Gastroesophageal sphincter (tissue), 4 donors: ENCODE data around the gene AUTS2. TPM values are rescaled to one million over a fixed set of nuclear protein-coding genes. Genes with fewer than 3 reads are reported as not detected.

Experiments
- ATAC-seq: fragments of 150-250 bp; one replicate; pipeline ENCODE4 v1.9.1; 2016; ENCODE audit warnings: mild to moderate bottlenecking, moderate library complexity
- H3K27ac ChIP-seq, 4 donors: fragments of 200-600 bp; sonication (generic) in 3 of 4; 1 replicate in 3 of 4; 2 replicates in 1 of 4; pipeline ENCODE4 v1.5.1; 2016 to 2019
- H3K27me3 ChIP-seq: fragments of 200-600 bp; sonication (generic); one replicate; pipeline ENCODE4 v1.5.1; 2019
- H3K36me3 ChIP-seq, 2 donors: fragments of 200-600 bp; sonication (generic); one replicate each; pipeline ENCODE4 v1.5.1; 2019; ENCODE audit warnings: control low read depth in 1 of 2
- H3K4me1 ChIP-seq, 3 donors: fragments of 200-600 bp; sonication (generic); 1 replicate in 2 of 3; 2 replicates in 1 of 3; pipeline ENCODE4 v1.5.1; 2016 to 2019; ENCODE audit warnings: control low read depth in 2 of 3
- H3K4me3 ChIP-seq, 2 donors: fragments of 200-600 bp; sonication (generic); one replicate each; pipeline ENCODE4 v1.5.1; 2019; ENCODE audit warnings: mild to moderate bottlenecking in 1 of 2, moderate library complexity in 1 of 2
- H3K9me3 ChIP-seq, 3 donors: fragments of 200-600 bp; sonication (generic); one replicate each; pipeline ENCODE4 v1.5.1; 2017 to 2019; ENCODE audit warnings: control low read depth in 2 of 3
- CTCF ChIP-seq, 4 experiments: fragments of 200-600 bp in 2 of 4; fragments of 450-650 bp in 2 of 4; sonication (generic) in 1 of 4; IDR thresholded peaks; one replicate each; pipeline ENCODE4 v1.5.1; 2017 to 2019; ENCODE audit warnings: antibody characterized with exemption in 4 of 4, mild to moderate bottlenecking in 2 of 4, moderate library complexity in 2 of 4
- EP300 ChIP-seq: sonication (generic); formaldehyde crosslinking; IDR thresholded peaks from one replicate; pipeline ENCODE4 v1.6.1; 2017; ENCODE audit warnings: antibody characterized with exemption, mild to moderate bottlenecking
- POLR2A ChIP-seq, 2 donors: fragments of 450-650 bp; IDR thresholded peaks; one replicate each; pipeline ENCODE4 v1.6.1; 2017; ENCODE audit warnings: antibody characterized with exemption in 2 of 2, mild to moderate bottlenecking in 2 of 2, moderate library complexity in 1 of 2
- POLR2AphosphoS5 ChIP-seq: sonication (generic); formaldehyde crosslinking; IDR thresholded peaks from one replicate; pipeline ENCODE4 v1.6.1; 2017; ENCODE audit warnings: antibody characterized with exemption
- WGBS, 2 donors: methylation state at CpG; one replicate each; pipeline ENCODE4 v1.1.5; 2018; ENCODE audit warnings: low coverage in 1 of 2; 5-methylcytosine and 5-hydroxymethylcytosine counted together
- total RNA-seq, 4 donors: library from RNA; depleted of rRNA; stranded (reverse); fragments of >200 nt; gene quantifications; one replicate each; pipeline ENCODE4 v1.1.0, GENCODE V29; 2016

AUTS2 gene
- total RNA-seq, 4 donors from 2014 or later: 12.2 to 48.7 (median 44.1) TPM

DNA sequence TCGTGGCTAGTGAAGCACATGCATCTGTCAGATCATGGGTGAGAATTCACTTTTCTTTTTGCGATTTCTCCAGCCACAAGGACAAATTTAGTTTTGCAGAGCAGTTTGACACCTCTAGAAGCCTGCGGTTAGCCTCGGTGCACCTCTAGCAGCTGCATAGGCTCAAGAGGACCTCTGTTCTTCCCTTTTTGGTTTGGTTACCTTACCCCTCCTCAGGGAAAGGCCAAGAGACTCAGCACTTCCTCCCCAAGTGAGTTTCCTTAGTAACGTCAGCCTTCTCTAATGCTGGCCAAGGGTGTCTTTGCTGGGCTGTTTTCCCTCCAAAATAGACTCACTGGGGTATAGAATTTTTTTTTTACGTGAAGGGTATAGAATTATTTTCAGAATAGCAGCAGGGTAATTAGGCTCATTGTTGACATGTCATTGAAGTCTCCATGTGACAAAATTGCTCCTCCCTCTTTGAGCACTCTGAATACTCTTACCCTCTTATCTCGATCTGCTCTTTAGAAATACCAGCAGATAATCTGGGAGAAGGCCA, 97.8 kb downstream of the AUTS2 start:
- H3K27ac ChIP-seq: no peak overlapping the region
- no peak for TF ChIP-seq CTCF (IDR thresholded peaks at IDR 0.05)
- H3K9me3 ChIP-seq: no peaks in the 10 kb centered on the region
- H3K27me3 ChIP-seq: no peaks in the 10 kb centered on the region
- H3K4me1 ChIP-seq: peaks cover 0 to 11% (median 3%) of the 10 kb centered on the region in 3 donors
- WGBS, 2 donors: 74 to 90% methylated on average over 7 of the region's 7 CpGs
- no peaks in the 10 kb centered on the region for H3K36me3 ChIP-seq
- H3K4me3 ChIP-seq: no peak overlapping the region
- ATAC-seq: no peak

DNA sequence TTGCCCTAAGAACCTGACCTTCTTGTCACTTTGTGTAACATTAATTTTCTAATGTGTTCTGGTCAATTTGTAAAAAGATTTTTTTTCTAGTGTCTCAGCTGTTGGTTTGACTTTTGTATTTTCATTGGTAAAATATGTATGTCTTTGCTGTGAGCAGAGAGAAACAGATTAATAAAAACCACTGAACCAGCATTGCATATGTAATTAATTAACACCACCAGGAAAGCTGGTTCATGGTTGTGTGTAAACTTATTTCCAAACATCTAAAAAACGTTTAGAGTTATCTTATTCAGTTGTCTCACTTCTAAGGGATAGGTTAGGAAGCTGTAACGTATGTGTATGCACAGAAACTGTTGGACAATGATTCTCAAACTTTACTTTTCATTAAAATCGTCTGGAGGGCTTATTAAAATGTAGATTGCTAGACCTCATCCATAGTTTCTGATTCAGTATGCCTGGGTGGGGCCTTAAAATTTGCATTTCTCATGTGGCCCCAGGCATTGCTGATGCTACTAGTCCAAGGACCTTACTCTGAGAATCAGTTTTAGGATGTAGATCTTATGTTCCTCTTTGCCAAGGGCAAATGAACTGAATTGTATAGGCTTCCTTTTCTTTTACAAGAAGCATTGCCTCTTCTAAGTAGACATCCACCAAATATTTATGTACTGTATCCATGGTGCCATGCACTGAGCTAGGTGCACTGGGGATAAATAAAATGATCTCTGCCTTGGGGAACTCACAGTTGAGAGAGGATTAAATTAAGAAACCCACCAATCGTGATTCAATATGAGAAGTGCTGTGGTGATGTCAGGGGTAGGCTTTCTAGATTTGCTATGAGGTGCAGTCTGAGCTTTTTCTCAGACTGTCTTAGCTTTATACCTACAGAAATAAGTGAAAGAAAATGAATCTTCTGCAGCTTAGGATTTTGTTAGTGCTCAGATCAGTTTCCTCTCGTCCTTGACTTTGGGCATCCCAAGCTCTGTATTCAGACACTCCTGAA, 98.7 kb downstream of the AUTS2 start:
- no peak for ATAC-seq
- TF ChIP-seq POLR2A (IDR thresholded peaks at IDR 0.05) (no peak), POLR2AphosphoS5 (no peak), EP300 (no peak), CTCF (IDR thresholded peaks at IDR 0.05) (no peak)
- WGBS, 2 donors: 50 to 64% methylated on average over 4 to 5 of the region's 5 CpGs

GRCh38 chr7:69698109-69698825, 100.0 kb downstream of the AUTS2 start:
- Histone ChIP-seq H3K4me3 (no peak overlapping the region), H3K4me1 (peaks cover 1 to 15% (median 5%) of the 10 kb centered on the region in 3 donors), H3K9me3 (no peaks in the 10 kb centered on the region), H3K36me3 (no peaks in the 10 kb centered on the region), H3K27me3 (no peaks in the 10 kb centered on the region), H3K27ac (no peak overlapping the region)
- 88 to 90% methylated on average over 5 of the region's 5 CpGs for WGBS, 2 donors
- TF ChIP-seq CTCF (IDR thresholded peaks at IDR 0.05) (no peak), POLR2A (IDR thresholded peaks at IDR 0.05) (no peak), EP300 (no peak), POLR2AphosphoS5 (no peak)
- no peak for ATAC-seq

More for the DNA sequence above, 98.7 kb downstream of the AUTS2 start:
- Histone ChIP-seq H3K4me3 (no peak overlapping the region), H3K36me3 (no peaks in the 10 kb centered on the region), H3K9me3 (no peaks in the 10 kb centered on the region), H3K27ac (no peak overlapping the region), H3K27me3 (no peaks in the 10 kb centered on the region), H3K4me1 (peaks cover 0 to 11% (median 3%) of the 10 kb centered on the region in 3 donors)

- H3K4me1 ChIP-seq: peaks cover 5 to 20% (median 6%) of the 10 kb centered on the region in 3 donors
- H3K27me3 ChIP-seq: no peaks in the 10 kb centered on the region
- no peak for ATAC-seq
- no peaks in the 10 kb centered on the region for H3K9me3 ChIP-seq
- no peaks in the 10 kb centered on the region for H3K36me3 ChIP-seq
- no peak overlapping the region for H3K4me3 ChIP-seq
- TF ChIP-seq POLR2A (IDR thresholded peaks at IDR 0.05) (no peak), POLR2AphosphoS5 (no peak)
- 70 to 86% methylated on average over 1 to 2 of the region's 2 CpGs for WGBS, 2 donors
- no peak overlapping the region for H3K27ac ChIP-seq
These were observed 101.7 kb downstream of the AUTS2 start for GRCh38 chr7:69699931-69700330.

GRCh38 chr7:69700331-69700730, 102.1 kb downstream of the AUTS2 start:
- no peak overlapping the region for H3K27ac ChIP-seq
- H3K4me3 ChIP-seq: no peak overlapping the region
- TF ChIP-seq EP300 (no peak), POLR2AphosphoS5 (no peak), POLR2A (IDR thresholded peaks at IDR 0.05) (no peak), CTCF (IDR thresholded peaks at IDR 0.05) (no peak)
- H3K9me3 ChIP-seq: no peaks in the 10 kb centered on the region
- peaks cover 5 to 20% (median 6%) of the 10 kb centered on the region in 3 donors for H3K4me1 ChIP-seq
- H3K36me3 ChIP-seq: no peaks in the 10 kb centered on the region
- no peak for ATAC-seq
- no peaks in the 10 kb centered on the region for H3K27me3 ChIP-seq
- WGBS, 2 donors: 71 to 100% methylated on average over 1 to 3 of the region's 3 CpGs
